Measurements from ENCODE around the gene ABAT.

DNA sequence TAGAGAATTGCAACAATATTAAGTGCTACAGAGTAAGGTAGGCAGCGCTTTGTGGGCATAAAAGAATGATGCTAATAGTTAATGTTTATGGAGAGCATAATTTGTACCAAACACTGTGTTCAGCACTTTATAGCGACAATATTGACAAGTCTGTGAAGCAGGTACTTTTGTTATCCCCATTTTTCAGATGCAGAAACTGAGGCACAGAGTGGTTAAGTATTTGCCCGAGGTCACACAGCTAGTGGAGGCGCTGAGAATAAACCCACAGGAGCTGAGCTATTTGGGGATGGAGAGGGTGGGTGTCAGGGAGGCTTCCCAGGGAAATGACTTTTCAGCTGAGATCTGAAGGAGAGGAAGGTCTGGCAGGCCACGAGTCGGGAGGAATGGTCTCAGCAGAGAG is 83.6 kb downstream of the ABAT start:
- TF ChIP-seq, protein P1, sequence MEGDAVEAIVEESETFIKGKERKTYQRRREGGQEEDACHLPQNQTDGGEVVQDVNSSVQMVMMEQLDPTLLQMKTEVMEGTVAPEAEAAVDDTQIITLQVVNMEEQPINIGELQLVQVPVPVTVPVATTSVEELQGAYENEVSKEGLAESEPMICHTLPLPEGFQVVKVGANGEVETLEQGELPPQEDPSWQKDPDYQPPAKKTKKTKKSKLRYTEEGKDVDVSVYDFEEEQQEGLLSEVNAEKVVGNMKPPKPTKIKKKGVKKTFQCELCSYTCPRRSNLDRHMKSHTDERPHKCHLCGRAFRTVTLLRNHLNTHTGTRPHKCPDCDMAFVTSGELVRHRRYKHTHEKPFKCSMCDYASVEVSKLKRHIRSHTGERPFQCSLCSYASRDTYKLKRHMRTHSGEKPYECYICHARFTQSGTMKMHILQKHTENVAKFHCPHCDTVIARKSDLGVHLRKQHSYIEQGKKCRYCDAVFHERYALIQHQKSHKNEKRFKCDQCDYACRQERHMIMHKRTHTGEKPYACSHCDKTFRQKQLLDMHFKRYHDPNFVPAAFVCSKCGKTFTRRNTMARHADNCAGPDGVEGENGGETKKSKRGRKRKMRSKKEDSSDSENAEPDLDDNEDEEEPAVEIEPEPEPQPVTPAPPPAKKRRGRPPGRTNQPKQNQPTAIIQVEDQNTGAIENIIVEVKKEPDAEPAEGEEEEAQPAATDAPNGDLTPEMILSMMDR (IDR thresholded peaks at IDR 0.05): no peak
- no peak for TF ChIP-seq POLR2A (IDR thresholded peaks at IDR 0.05)
